Progenitor cell of endocrine pancreas (in vitro differentiated cells): ENCODE data around the gene ATXN1. TPM values are rescaled to one million over a fixed set of nuclear protein-coding genes. Genes with fewer than 3 reads are reported as not detected.

Source experiments
- DNase-seq: peaks from one replicate; pipeline ENCODE4 v3.0.0; 2021; ENCODE audit warnings: low spot score; ENCODE audit not compliant: unreplicated experiment
- H3K27ac Mint-ChIP-seq: 2 replicates; pipeline ENCODE4 v1.8.0; 2021; ENCODE audit warnings: mild to moderate bottlenecking, moderate library complexity, mixed read lengths
- H3K27me3 Mint-ChIP-seq: 2 replicates; pipeline ENCODE4 v1.8.0; 2021; ENCODE audit warnings: mixed read lengths
- H3K36me3 Mint-ChIP-seq: 2 replicates; pipeline ENCODE4 v1.8.0; 2022; ENCODE audit warnings: mixed read lengths; ENCODE audit not compliant: insufficient read depth
- H3K4me1 Mint-ChIP-seq: 2 replicates; pipeline ENCODE4 v1.8.0; 2021; ENCODE audit warnings: low read depth, mixed read lengths
- H3K4me3 Mint-ChIP-seq: 2 replicates; pipeline ENCODE4 v1.8.0; 2021; ENCODE audit warnings: low read depth, mild to moderate bottlenecking, moderate library complexity, mixed read lengths
- H3K9me3 Mint-ChIP-seq: 2 replicates; pipeline ENCODE4 v1.8.0; 2021; ENCODE audit warnings: low read depth, mixed read lengths
- total RNA-seq: library from RNA; stranded (reverse); gene quantifications from 2 replicates; pipeline ENCODE4 v1.2.1, GENCODE V29; 2021
- TF ChIP-seq, protein P1 (sequence below): fragments of 200-600 bp; sonication (generic); IDR thresholded peaks from one replicate; pipeline ENCODE4 v1.5.0; 2021; ENCODE audit warnings: antibody characterized with exemption, mild to moderate bottlenecking; ENCODE audit not compliant: unreplicated experiment

The ATXN1 gene
- total RNA-seq, 1 donor from 2014 or later = 35.8 TPM

DNA sequence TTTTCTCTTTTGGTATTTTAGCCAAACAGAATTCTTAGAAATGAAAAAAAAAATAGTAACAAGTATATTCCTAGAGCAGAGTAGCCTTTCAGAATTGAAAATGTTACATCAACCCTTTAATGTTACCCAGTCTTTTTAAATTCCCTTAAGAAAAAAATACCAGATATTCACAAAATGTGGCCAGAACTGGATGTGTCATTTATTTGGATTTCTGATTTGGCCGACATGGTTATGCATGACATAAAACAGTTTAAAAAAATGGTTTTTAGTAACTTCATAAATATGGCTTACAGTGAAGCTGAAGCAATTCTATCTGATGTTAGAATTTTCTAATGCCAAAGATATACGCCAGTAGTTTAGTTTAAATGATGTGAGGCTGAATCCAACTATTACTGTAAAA is 112.0 kb downstream of the ATXN1 start:
- peaks cover 7% of the 10 kb centered on the region for H3K4me1 Mint-ChIP-seq
- TF ChIP-seq, protein P1, sequence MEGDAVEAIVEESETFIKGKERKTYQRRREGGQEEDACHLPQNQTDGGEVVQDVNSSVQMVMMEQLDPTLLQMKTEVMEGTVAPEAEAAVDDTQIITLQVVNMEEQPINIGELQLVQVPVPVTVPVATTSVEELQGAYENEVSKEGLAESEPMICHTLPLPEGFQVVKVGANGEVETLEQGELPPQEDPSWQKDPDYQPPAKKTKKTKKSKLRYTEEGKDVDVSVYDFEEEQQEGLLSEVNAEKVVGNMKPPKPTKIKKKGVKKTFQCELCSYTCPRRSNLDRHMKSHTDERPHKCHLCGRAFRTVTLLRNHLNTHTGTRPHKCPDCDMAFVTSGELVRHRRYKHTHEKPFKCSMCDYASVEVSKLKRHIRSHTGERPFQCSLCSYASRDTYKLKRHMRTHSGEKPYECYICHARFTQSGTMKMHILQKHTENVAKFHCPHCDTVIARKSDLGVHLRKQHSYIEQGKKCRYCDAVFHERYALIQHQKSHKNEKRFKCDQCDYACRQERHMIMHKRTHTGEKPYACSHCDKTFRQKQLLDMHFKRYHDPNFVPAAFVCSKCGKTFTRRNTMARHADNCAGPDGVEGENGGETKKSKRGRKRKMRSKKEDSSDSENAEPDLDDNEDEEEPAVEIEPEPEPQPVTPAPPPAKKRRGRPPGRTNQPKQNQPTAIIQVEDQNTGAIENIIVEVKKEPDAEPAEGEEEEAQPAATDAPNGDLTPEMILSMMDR = no peak
- H3K27ac Mint-ChIP-seq = no peak overlapping the region
- no peak overlapping the region for H3K4me3 Mint-ChIP-seq
- peaks cover 7% of the 10 kb centered on the region for H3K36me3 Mint-ChIP-seq
- DNase-seq = no peak
- H3K27me3 Mint-ChIP-seq = no peaks in the 10 kb centered on the region
- H3K9me3 Mint-ChIP-seq = no peaks in the 10 kb centered on the region

- no peak for DNase-seq
- H3K27me3 Mint-ChIP-seq = no peaks in the 10 kb centered on the region
- no peak overlapping the region for H3K27ac Mint-ChIP-seq
- H3K4me3 Mint-ChIP-seq = no peak overlapping the region
- H3K9me3 Mint-ChIP-seq = no peaks in the 10 kb centered on the region
- H3K36me3 Mint-ChIP-seq = peaks cover 13% of the 10 kb centered on the region
- peaks cover 7% of the 10 kb centered on the region for H3K4me1 Mint-ChIP-seq
- TF ChIP-seq, protein P1 = no peak
These were observed 113.3 kb downstream of the ATXN1 start for GRCh38 chr6:16648003-16648402.

- Mint-ChIP-seq H3K36me3 (peaks cover 14% of the 10 kb centered on the region), H3K4me3 (no peak overlapping the region), H3K27me3 (no peaks in the 10 kb centered on the region), H3K27ac (no peak overlapping the region), H3K9me3 (no peaks in the 10 kb centered on the region), H3K4me1 (peaks cover 6% of the 10 kb centered on the region)
- no peak for DNase-seq
- TF ChIP-seq, protein P1 = no peak
These were observed 113.8 kb downstream of the ATXN1 start for GRCh38 chr6:16647422-16647821.

DNA sequence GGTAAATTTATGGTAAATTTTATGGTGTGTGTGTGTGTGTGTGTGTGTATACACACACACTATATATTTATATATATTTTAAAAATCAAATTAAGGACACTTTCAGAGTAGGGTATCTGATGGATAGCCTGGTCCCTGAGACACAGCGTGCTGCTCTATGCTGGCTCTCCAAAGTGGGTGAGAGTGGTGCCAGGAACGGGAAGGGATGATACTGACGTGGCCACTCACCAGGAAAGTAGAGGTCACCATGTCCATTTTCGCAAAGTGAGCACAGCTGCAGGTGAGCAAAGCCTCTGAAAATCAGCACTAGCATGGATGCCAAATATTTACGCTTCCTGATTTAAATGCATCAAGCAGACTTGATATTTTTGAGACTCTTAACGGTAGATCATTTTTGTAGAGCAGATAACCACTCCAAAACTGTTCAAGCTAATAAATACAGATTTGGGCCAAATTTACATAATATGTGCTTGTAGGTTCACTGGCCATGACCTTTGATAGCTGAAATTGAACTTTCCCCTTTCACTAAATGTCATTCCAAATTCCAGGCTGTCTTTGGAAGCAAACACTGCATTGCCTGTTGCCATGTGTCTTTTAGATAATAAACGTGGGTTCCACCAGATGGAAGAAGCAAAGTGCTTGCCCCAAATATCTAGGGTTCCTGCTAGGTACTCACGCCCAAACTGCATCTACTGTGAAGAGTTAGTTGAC is 116.6 kb downstream of the ATXN1 start:
- Mint-ChIP-seq H3K4me1 (peaks cover 6% of the 10 kb centered on the region), H3K27me3 (no peaks in the 10 kb centered on the region)

GRCh38 chr6:16639684-16640480 is 121.4 kb downstream of the ATXN1 start:
- Mint-ChIP-seq H3K36me3 (peaks cover 22% of the 10 kb centered on the region), H3K4me3 (no peak overlapping the region), H3K27ac (no peak overlapping the region), H3K9me3 (peaks cover 6% of the 10 kb centered on the region), H3K4me1 (peaks cover 9% of the 10 kb centered on the region), H3K27me3 (no peaks in the 10 kb centered on the region)
- TF ChIP-seq, protein P1 = no peak
- DNase-seq = no peak

More for the DNA sequence above, 116.6 kb downstream of the ATXN1 start:
- H3K4me3 Mint-ChIP-seq = no peak overlapping the region
- no peak for DNase-seq
- H3K9me3 Mint-ChIP-seq = peaks cover 6% of the 10 kb centered on the region
- TF ChIP-seq, protein P1 = no peak
- H3K27ac Mint-ChIP-seq = no peak overlapping the region
- peaks cover 22% of the 10 kb centered on the region for H3K36me3 Mint-ChIP-seq
